Ishikawa (cell line): ENCODE data around the gene PIMREG.

Source experiments
- CEBPB ChIP-seq: IDR thresholded peaks from 2 replicates; pipeline ENCODE4 v1.6.1; 2012
- CREB1 ChIP-seq: IDR thresholded peaks from 2 replicates; pipeline ENCODE4 v1.6.1; 2012; ENCODE audit warnings: low read depth
- EGR1 ChIP-seq: IDR thresholded peaks from 2 replicates; pipeline ENCODE4 v1.6.1; 2012
- EP300 ChIP-seq: IDR thresholded peaks from 2 replicates; pipeline ENCODE4 v1.6.1; 2012; ENCODE audit warnings: borderline replicate concordance
- FOXM1 ChIP-seq: IDR thresholded peaks from 2 replicates; pipeline ENCODE4 v1.6.1; 2012; ENCODE audit warnings: low read depth, borderline replicate concordance
- MAX ChIP-seq: IDR thresholded peaks from 2 replicates; pipeline ENCODE4 v1.6.1; 2012
- NFIC ChIP-seq: IDR thresholded peaks from 2 replicates; pipeline ENCODE4 v1.6.1; 2012
- RAD21 ChIP-seq: IDR thresholded peaks from 2 replicates; pipeline ENCODE4 v1.6.1; 2012; ENCODE audit warnings: low read depth
- REST ChIP-seq: IDR thresholded peaks from 2 replicates; pipeline ENCODE4 v1.6.1; 2012; ENCODE audit warnings: low read depth, mild to moderate bottlenecking
- TAF1 ChIP-seq: IDR thresholded peaks from 2 replicates; pipeline ENCODE4 v1.6.1; 2012; ENCODE audit warnings: low read depth, mild to moderate bottlenecking
- TCF12 ChIP-seq: IDR thresholded peaks from 2 replicates; pipeline ENCODE4 v1.6.1; 2012; ENCODE audit warnings: low read depth
- TEAD4 ChIP-seq: IDR thresholded peaks from 2 replicates; pipeline ENCODE4 v1.6.1; 2012
- USF1 ChIP-seq: IDR thresholded peaks from 2 replicates; pipeline ENCODE4 v1.6.1; 2012
- YY1 ChIP-seq: IDR thresholded peaks from 2 replicates; pipeline ENCODE4 v1.6.1; 2012; ENCODE audit warnings: low read depth
- ZBTB7A ChIP-seq: IDR thresholded peaks from 2 replicates; pipeline ENCODE4 v1.6.1; 2012; ENCODE audit warnings: low read depth

PIMREG gene

GRCh38 chr17:6485646-6486412, 41.6 kb downstream of the PIMREG start:
- no peak for TF ChIP-seq EGR1
- no peak for TF ChIP-seq TEAD4
- TF ChIP-seq REST: no peak
- TF ChIP-seq NFIC: no peak
- no peak for TF ChIP-seq EP300
- no peak for TF ChIP-seq USF1
- TF ChIP-seq RAD21: no peak
- TF ChIP-seq FOXM1: no peak
- TF ChIP-seq ZBTB7A: no peak
- no peak for TF ChIP-seq CEBPB
- TF ChIP-seq YY1: no peak
- TF ChIP-seq TAF1: no peak
- TF ChIP-seq CREB1: no peak

GRCh38 chr17:6487251-6488007, 43.2 kb downstream of the PIMREG start:
- TF ChIP-seq TCF12: no peak
- no peak for TF ChIP-seq CEBPB
- no peak for TF ChIP-seq TAF1
- no peak for TF ChIP-seq EP300
- TF ChIP-seq MAX: no peak
- TF ChIP-seq ZBTB7A: no peak
- TF ChIP-seq FOXM1: no peak
- TF ChIP-seq YY1: no peak
- TF ChIP-seq TEAD4: no peak
- no peak for TF ChIP-seq REST

GRCh38 chr17:6488008-6488539, 43.8 kb downstream of the PIMREG start:
- TF ChIP-seq NFIC: no peak
- no peak for TF ChIP-seq EP300
- no peak for TF ChIP-seq USF1
- no peak for TF ChIP-seq TAF1
- TF ChIP-seq CEBPB: no peak
- no peak for TF ChIP-seq TEAD4

GRCh38 chr17:6489016-6489550, 44.8 kb downstream of the PIMREG start:
- TF ChIP-seq RAD21: no peak
- no peak for TF ChIP-seq NFIC
- TF ChIP-seq EP300: no peak
- no peak for TF ChIP-seq MAX
- no peak for TF ChIP-seq USF1
- TF ChIP-seq TCF12: no peak
- TF ChIP-seq TEAD4: no peak
- TF ChIP-seq ZBTB7A: no peak
- TF ChIP-seq TAF1: no peak

- TF ChIP-seq CREB1 (no peak), TEAD4 (no peak), MAX (no peak)
Measured at GRCh38 chr17:6491071-6491700, 46.9 kb downstream of the PIMREG start.
